GM12865 (cell line): ENCODE data around the gene CABP2.
"Not testable (repeated sequence)": the region's sequence is repeated elsewhere in the genome, so short reads cannot be mapped to it uniquely, and the experiment has no call there.

ENCODE experiments used
- DNase-seq: peaks from one replicate; pipeline ENCODE4 v3.0.0; 2010; ENCODE audit warnings: low read depth
- H3K4me3 ChIP-seq: 2 replicates; pipeline ENCODE4 v1.5.1; 2011; ENCODE audit warnings: mild to moderate bottlenecking, low read depth, low read length, control low read depth
- TF ChIP-seq, protein P1 (sequence below): IDR thresholded peaks from 2 replicates; pipeline ENCODE4 v1.5.1; 2011; ENCODE audit warnings: low read length, control low read depth, low read depth, inconsistent platforms; ENCODE audit not compliant: insufficient read depth; ENCODE audit errors: missing control alignments

Gene CABP2

DNA sequence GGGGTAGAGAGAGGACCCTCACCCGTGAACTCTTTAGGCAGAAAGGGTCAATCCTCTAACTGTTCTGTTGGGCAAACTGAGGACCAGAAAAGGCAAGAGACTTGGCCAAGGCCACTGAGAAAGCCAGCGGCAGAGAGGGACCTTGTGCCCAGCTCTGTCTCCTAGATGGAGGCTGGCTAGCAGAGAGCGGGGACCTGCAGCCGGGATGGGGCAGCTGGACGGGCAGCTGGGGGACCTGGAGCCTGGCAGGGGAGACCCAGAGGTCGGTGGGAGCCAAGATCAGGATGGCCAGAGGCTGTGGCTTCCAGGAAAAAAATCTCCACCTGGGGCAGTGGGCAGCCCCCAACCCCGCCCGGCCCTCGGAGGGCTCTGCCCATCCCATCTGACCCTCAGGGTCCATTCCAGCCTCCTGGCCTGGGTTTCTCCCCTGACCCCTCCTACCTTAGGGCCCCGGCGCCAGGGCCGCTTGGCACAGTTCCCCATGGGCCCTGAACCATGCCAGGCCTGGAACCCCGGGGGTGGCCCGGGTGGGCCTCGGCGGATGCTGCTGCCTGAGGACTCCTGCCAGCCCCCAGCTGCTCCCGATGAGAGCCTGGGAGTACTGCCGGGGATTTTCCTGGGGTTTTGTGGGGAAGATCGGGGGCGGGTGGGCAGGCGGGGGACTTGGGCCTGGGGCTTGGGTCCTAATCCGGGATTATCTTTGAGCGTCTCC is at the start of gene CABP2:
CABP2 (minus strand) TSS at position 603 of the 712 bp plus-strand sequence; CDS start at position 483, 120 bp downstream.
- DNase-seq, result no peak
- TF ChIP-seq, protein P1, sequence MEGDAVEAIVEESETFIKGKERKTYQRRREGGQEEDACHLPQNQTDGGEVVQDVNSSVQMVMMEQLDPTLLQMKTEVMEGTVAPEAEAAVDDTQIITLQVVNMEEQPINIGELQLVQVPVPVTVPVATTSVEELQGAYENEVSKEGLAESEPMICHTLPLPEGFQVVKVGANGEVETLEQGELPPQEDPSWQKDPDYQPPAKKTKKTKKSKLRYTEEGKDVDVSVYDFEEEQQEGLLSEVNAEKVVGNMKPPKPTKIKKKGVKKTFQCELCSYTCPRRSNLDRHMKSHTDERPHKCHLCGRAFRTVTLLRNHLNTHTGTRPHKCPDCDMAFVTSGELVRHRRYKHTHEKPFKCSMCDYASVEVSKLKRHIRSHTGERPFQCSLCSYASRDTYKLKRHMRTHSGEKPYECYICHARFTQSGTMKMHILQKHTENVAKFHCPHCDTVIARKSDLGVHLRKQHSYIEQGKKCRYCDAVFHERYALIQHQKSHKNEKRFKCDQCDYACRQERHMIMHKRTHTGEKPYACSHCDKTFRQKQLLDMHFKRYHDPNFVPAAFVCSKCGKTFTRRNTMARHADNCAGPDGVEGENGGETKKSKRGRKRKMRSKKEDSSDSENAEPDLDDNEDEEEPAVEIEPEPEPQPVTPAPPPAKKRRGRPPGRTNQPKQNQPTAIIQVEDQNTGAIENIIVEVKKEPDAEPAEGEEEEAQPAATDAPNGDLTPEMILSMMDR, result no peak
- H3K4me3 ChIP-seq, result no peak within 1 kb of the TSS

DNA sequence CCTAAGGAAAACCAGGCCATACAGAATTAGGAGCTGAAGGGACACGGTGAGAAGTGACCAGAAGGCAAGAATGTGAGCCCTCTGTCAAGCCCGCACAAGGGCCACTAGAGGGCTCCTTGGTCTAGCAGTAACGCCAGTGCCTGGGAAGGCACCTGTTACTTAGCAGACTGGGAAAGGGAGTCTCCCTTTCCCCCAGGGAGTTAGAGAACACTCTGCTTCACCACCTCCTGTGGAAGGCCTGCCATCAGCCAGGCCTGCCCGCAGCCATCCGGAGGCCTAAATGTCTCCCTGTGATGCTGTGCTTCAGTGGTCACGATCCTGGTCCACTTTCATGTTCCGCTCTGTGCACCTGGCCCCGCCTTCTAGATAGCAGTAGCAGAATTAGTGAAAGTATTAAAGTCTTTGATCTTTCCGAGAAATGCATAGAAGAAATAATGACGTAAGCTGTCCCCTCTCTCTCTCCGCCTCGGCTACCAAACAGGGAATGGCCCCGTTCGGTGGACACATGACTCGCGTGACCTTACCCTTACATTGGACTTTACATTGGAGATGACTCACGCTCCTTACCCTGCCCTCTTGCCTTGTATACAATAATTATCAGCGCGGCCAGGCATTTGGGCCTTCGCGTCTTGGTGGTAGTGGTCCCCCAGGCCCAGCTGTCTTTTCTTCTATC is 49.6 kb upstream of the CABP2 start:
- H3K4me3 ChIP-seq, result no peak overlapping the region
- TF ChIP-seq, protein P1, result peak; percentile 78
- peak; percentile 73 for DNase-seq

DNA sequence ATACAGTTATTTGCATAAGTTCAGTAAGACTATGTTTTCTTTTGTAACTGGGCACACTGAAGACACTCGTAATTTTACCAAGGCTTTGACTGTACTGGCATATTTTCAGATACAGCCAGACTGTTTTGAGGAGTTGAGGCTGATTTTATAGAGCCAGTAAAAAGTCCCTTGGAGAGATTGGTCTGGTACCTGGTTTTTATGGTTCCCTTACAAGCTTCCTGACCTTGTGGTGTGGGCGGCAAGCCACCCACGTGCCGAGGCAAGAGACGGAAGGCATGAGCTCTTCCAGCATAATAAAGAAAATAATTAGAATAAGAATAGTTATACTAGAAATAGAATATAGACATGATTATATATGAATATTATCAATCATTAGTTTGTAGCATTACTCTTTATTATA is 49.1 kb upstream of the CABP2 start:
- H3K4me3 ChIP-seq, result no peak overlapping the region
- no peak for DNase-seq
- TF ChIP-seq, protein P1, result no peak

DNA sequence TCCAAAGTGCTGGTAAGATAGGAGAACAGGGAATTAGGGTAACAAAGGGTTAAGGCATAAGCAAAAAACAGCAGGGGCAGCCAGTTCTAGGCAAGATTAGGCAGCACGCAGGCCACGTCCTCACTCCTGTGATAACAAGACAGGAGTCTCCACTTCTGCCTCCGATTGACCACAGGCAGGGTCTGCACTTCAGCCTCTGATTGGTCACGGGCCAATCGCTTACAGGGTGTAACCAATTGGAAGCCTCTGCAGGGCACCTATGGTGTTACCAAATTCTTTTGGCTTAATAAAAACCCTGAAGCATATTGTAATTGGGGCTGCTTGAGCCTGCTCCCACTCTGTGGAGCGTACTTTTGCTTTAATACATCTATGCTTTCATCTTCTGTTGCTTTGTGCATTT is 48.2 kb upstream of the CABP2 start:
- no peak overlapping the region for H3K4me3 ChIP-seq
- no peak for DNase-seq
- TF ChIP-seq, protein P1, result no peak

DNA sequence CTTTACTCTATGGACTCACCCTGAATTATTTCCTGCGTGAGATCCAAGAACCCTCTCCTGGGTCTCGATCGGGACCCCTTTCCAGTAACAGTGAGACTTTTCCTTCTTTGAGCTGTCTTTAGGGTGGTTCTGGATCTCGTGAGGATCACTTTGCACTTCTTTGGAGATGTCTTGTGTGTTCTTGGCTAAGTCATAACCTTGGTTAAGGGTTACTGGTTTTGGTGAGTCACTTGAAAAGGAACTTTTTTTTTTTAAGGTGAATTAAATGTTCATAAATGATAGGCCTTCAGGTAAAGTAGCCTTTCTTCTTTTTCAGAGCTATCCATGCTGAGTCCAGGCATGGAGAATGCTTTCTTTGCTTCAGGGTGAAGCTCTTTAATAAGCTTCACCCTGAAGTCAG is 41.0 kb upstream of the CABP2 start:
- no peak for DNase-seq
- no peak overlapping the region for H3K4me3 ChIP-seq
- TF ChIP-seq, protein P1, result no peak

DNA sequence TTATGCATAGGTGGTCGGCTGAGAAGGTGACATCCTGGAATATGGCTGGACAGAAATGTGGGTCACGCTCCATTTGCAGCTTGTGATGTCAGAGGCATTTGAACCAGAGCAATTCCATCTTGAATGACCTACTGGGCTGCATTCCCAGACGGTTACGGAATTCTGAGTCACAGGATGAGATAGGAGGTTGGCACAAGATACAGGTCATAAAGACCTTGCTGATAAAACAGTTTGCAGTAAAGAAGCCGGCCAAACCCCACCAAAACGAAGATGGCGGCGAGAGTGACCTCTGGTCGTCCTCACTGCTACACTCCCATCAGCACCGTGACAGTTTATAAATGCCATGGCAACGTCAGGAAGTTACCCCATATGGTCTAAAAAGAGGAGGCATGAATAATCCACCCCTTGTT is 40.5 kb upstream of the CABP2 start:
- not testable (repeated sequence) for H3K4me3 ChIP-seq, DNase-seq

DNA sequence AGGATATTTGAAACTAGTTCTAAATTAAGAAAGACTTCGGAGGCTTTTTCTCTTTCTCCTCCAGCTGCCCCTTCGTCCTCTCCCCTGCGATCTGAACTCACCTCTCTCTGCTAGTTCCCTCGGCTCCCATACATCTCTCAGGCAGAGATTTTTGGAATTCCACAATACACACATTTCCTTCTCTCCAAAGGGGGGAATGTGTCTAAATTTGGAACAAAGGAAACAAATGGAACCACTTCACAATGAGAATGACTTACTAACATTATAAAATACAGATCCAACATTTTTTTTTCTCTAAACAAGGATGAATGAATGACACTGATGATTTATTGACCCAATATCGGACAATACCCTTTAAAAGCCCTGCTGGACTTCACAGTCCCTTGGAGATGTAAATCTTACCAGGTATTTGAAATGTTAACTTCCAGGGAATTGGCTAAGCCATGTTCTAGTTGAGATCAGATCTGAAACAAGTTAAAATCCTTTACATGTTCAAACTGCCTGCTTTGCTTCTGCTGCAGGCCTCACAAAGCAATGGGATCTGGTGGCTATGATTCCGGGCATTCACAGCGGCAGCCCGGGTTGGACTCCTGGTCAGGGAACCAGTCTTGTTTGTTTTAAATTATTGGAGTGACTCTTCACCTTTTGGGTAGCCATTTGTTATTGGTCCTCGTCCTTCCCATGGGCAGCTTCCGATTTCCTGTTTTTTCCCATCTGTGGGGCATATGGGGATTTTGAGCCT is 39.9 kb upstream of the CABP2 start:
- no peak overlapping the region for H3K4me3 ChIP-seq
- no peak for DNase-seq
- TF ChIP-seq, protein P1, result no peak
